T-helper 9 cell (primary cell): ENCODE data around the gene MARS1.

Experiments used
- DNase-seq: peaks from one replicate; pipeline ENCODE4 v3.0.0-alpha.2; 2020

Gene MARS1

GRCh38 chr12:57531836-57532235 lies 44.0 kb downstream of the MARS1 start:
- DNase-seq, result no peak

- DNase-seq, result no peak
Measured at GRCh38 chr12:57533108-57533507, 45.2 kb downstream of the MARS1 start.

- DNase-seq, result no peak
Measured at GRCh38 chr12:57534250-57534649, 46.4 kb downstream of the MARS1 start.

GRCh38 chr12:57534991-57535543 lies 47.2 kb downstream of the MARS1 start:
- no peak for DNase-seq

GRCh38 chr12:57535764-57536596 lies 48.1 kb downstream of the MARS1 start:
- no peak for DNase-seq

- no peak for DNase-seq
Measured at GRCh38 chr12:57536597-57536942, 48.7 kb downstream of the MARS1 start.

GRCh38 chr12:57539134-57539768 lies 51.4 kb downstream of the MARS1 start:
- no peak for DNase-seq

- DNase-seq, result no peak
Measured at GRCh38 chr12:57541001-57541400, 53.1 kb downstream of the MARS1 start.

GRCh38 chr12:57541717-57542116 lies 53.8 kb downstream of the MARS1 start:
- no peak for DNase-seq

- DNase-seq, result no peak
Measured at GRCh38 chr12:57543581-57543980, 55.7 kb downstream of the MARS1 start.

GRCh38 chr12:57545809-57546437 lies 58.1 kb downstream of the MARS1 start:
- DNase-seq, result no peak

- DNase-seq, result peak; percentile 85
Measured at GRCh38 chr12:57546438-57547287, 58.8 kb downstream of the MARS1 start, which contains the start of gene DCTN2. Gene DCTN2 (minus strand): TSS chr12:57547192. CDS start chr12:57547063, 129 bp downstream.

- DNase-seq, result no peak
Measured at GRCh38 chr12:57547288-57548012, 59.6 kb downstream of the MARS1 start.

- DNase-seq, result no peak
Measured at GRCh38 chr12:57548013-57548315, 60.1 kb downstream of the MARS1 start.

GRCh38 chr12:57548488-57548887 lies 60.6 kb downstream of the MARS1 start:
- DNase-seq, result no peak

- no peak for DNase-seq
Measured at GRCh38 chr12:57549203-57549908, 61.5 kb downstream of the MARS1 start.

GRCh38 chr12:57549909-57550640 lies 62.2 kb downstream of the MARS1 start, which contains the start of gene KIF5A:
Gene KIF5A (plus strand): TSS chr12:57550044. CDS start chr12:57550272, 228 bp downstream.
- peak; percentile 42 for DNase-seq

GRCh38 chr12:57550641-57551549 lies 63.0 kb downstream of the MARS1 start:
- DNase-seq, result no peak

- no peak for DNase-seq
Measured at GRCh38 chr12:57551637-57552305, 63.9 kb downstream of the MARS1 start.
